ENCODE results near the gene CCNY.

DNA sequence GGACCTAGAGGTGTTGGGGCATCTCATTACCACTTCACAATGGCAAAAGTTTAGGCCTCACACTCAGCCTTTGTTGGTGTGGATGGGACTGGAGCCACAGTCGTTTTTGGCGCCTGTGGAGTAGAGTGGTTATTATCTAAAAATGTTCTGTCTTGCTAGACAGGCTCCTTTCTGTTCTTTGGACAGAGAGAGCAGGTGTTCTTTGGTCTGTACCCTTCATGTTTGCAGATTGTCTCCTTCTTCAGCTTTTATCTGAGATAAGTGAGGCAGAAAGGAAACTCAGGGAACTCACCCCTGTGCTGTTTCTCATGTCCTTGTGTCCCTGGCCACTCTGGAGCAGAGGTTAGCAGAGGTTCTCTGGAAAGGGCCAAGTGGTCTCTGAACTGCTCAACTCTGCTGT lies 103.7 kb downstream of the CCNY start:
- TF ChIP-seq, protein P1, sequence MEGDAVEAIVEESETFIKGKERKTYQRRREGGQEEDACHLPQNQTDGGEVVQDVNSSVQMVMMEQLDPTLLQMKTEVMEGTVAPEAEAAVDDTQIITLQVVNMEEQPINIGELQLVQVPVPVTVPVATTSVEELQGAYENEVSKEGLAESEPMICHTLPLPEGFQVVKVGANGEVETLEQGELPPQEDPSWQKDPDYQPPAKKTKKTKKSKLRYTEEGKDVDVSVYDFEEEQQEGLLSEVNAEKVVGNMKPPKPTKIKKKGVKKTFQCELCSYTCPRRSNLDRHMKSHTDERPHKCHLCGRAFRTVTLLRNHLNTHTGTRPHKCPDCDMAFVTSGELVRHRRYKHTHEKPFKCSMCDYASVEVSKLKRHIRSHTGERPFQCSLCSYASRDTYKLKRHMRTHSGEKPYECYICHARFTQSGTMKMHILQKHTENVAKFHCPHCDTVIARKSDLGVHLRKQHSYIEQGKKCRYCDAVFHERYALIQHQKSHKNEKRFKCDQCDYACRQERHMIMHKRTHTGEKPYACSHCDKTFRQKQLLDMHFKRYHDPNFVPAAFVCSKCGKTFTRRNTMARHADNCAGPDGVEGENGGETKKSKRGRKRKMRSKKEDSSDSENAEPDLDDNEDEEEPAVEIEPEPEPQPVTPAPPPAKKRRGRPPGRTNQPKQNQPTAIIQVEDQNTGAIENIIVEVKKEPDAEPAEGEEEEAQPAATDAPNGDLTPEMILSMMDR (IDR thresholded peaks at IDR 0.05 in 4 of 5, conservative IDR thresholded peaks at IDR 0.05 in 1 of 5): no peak
- TF ChIP-seq POLR2A (IDR thresholded peaks at IDR 0.05): no peak
